Measurements from ENCODE around the gene MAML2.
A peak's percentile ranks its signal among the peaks of the same experiment; 100 is the strongest.

Gene MAML2

GRCh38 chr11:96265220-96265737 lies 77.7 kb downstream of the MAML2 start:
- DNase-seq: no peak

GRCh38 chr11:96264364-96264763 lies 78.6 kb downstream of the MAML2 start:
- DNase-seq: no peak

GRCh38 chr11:96263238-96263763 lies 79.7 kb downstream of the MAML2 start:
- no peak for DNase-seq

GRCh38 chr11:96260532-96260931 lies 82.5 kb downstream of the MAML2 start:
- no peak for DNase-seq

GRCh38 chr11:96260067-96260511 lies 82.9 kb downstream of the MAML2 start:
- no peak for DNase-seq

GRCh38 chr11:96259134-96259830 lies 83.7 kb downstream of the MAML2 start:
- no peak for DNase-seq

- peak; percentile 73 for DNase-seq
Observed at GRCh38 chr11:96257972-96258934, 84.7 kb downstream of the MAML2 start.

- DNase-seq: no peak
Observed at GRCh38 chr11:96257036-96257435, 86.0 kb downstream of the MAML2 start.

GRCh38 chr11:96256215-96257011 lies 86.6 kb downstream of the MAML2 start:
- DNase-seq: no peak

- DNase-seq: no peak
Observed at GRCh38 chr11:96254854-96255253, 88.1 kb downstream of the MAML2 start.

GRCh38 chr11:96254087-96254486 lies 88.9 kb downstream of the MAML2 start:
- no peak for DNase-seq

GRCh38 chr11:96246718-96247552 lies 96.1 kb downstream of the MAML2 start:
- DNase-seq: no peak

GRCh38 chr11:96242971-96243647 lies 99.9 kb downstream of the MAML2 start:
- DNase-seq: peak; percentile 89

GRCh38 chr11:96242191-96242847 lies 100.7 kb downstream of the MAML2 start:
- DNase-seq: no peak

GRCh38 chr11:96241331-96241841 lies 101.6 kb downstream of the MAML2 start:
- no peak for DNase-seq

- DNase-seq: no peak
Observed at GRCh38 chr11:96238563-96239135, 104.3 kb downstream of the MAML2 start.

GRCh38 chr11:96237766-96238266 lies 105.2 kb downstream of the MAML2 start:
- DNase-seq: no peak

- DNase-seq: peak; percentile 74
Observed at GRCh38 chr11:96235751-96236150, 107.2 kb downstream of the MAML2 start.

GRCh38 chr11:96234866-96235441 lies 108.0 kb downstream of the MAML2 start:
- no peak for DNase-seq
